ENCODE results near the gene PAXX. TPM values are rescaled to one million over a fixed set of nuclear protein-coding genes. Genes with fewer than 3 reads are reported as not detected.

PAXX gene
- total and polyA plus RNA-seq, 9 of the 15 experiments (the other 6 are each of a cell fraction or from before 2014, with no cell fraction given): 1.2 to 175 (median 38.5) TPM

- TF ChIP-seq ZNF511 (CRISPR knock-in tag; IDR thresholded peaks at IDR 0.05) (no peak), ZNF263 (CRISPR knock-in tag; IDR thresholded peaks at IDR 0.05; ENCODE audit: borderline replicate concordance) (no peak; the same call in 1 of the 2 replicates), ZNF445 (CRISPR knock-in tag; IDR thresholded peaks at IDR 0.05; ENCODE audit: low read depth) (0 out of 2 replicates have a peak, but pooled peaks have one; percentile 65), SMC3 (conservative IDR thresholded peaks at IDR 0.05; ENCODE audit: insufficient read depth, low read depth, low read length) (peak; percentile 23; the same call in 1 of the 2 replicates), STAT6 (CRISPR knock-in tag; IDR thresholded peaks at IDR 0.05) (no peak), POLR2B (IDR thresholded peaks at IDR 0.05; ENCODE audit: low read depth, partially characterized antibody) (peak; percentile 31), ZNF121 (CRISPR knock-in tag; conservative IDR thresholded peaks at IDR 0.05) (no peak), RBM15 (IDR thresholded peaks at IDR 0.05; ENCODE audit: insufficient read depth, low read length) (no peak), ZBED1 (IDR thresholded peaks at IDR 0.05) (no peak; the same call in 1 of the 2 replicates), ELK1 (CRISPR knock-in tag; IDR thresholded peaks at IDR 0.05) (no peak), ZNF318 (IDR thresholded peaks at IDR 0.05; ENCODE audit: borderline replicate concordance in 1 of 2, low read depth in 1 of 2) (no peak), TOE1 (IDR thresholded peaks at IDR 0.05; ENCODE audit: borderline replicate concordance) (peak; percentile 85), TOE1 (CRISPR knock-in tag; IDR thresholded peaks at IDR 0.05; ENCODE audit: borderline replicate concordance, low read depth) (no peak), SRSF7 (optimal IDR thresholded peaks at IDR 0.05; ENCODE audit: low read depth, low read length) (no peak)
Observed at GRCh38 chr9:136944519-136945332, 47.5 kb upstream of the PAXX start, which contains the start of the genes C8G and FBXW5 (continued).

All from K562 (cell line).